ENCODE data around the gene RHBDL3.

The RHBDL3 gene

GRCh38 chr17:32292094-32292493, 26.5 kb downstream of the RHBDL3 start:
- Histone ChIP-seq H3K27me3 (replicated peaks; ENCODE audit: insufficient read depth, low read length) (no peaks in the 10 kb centered on the region), H3K27ac (ENCODE audit: low read length) (no peak overlapping the region), H3K9me3 (replicated peaks; ENCODE audit: insufficient read depth, low read length) (no peaks in the 10 kb centered on the region), H3K4me1 (ENCODE audit: low read length) (no peaks in the 10 kb centered on the region), H3K4me2 (ENCODE audit: low read depth, low read length) (no peak overlapping the region), H4K20me1 (ENCODE audit: insufficient read depth, low read length) (no peaks in the 10 kb centered on the region), H3K9ac (ENCODE audit: low read length) (no peak overlapping the region), H2AFZ (ENCODE audit: low read length) (no peak overlapping the region), H3K36me3 (replicated peaks; ENCODE audit: insufficient read depth, low read length) (no peaks in the 10 kb centered on the region), H3K4me3 (ENCODE audit: low read length) (no peak overlapping the region), H3K9me2 (replicated peaks; ENCODE audit: insufficient read depth, low read length) (no peaks in the 10 kb centered on the region), H3K79me2 (ENCODE audit: low read length) (no peaks in the 10 kb centered on the region), H3F3A (ENCODE audit: insufficient read depth, low read length) (no peaks in the 10 kb centered on the region)
- TF ChIP-seq EZH2 (optimal IDR thresholded peaks at IDR 0.05; ENCODE audit: low read depth, low read length) = no peak
- TF ChIP-seq EZH2phosphoT487 (IDR thresholded peaks at IDR 0.05; ENCODE audit: low read length) = no peak
- no peak for TF ChIP-seq CTCF (IDR thresholded peaks at IDR 0.05; ENCODE audit: low read length)
- no peak for DNase-seq

- no peaks in the 10 kb centered on the region for H3K27me3 ChIP-seq (replicated peaks; ENCODE audit: insufficient read depth, low read length)
- DNase-seq = no peak
- no peak overlapping the region for H3K9ac ChIP-seq (ENCODE audit: low read length)
- no peak overlapping the region for H3K4me3 ChIP-seq (ENCODE audit: low read length)
- no peaks in the 10 kb centered on the region for H4K20me1 ChIP-seq (ENCODE audit: insufficient read depth, low read length)
- H3K36me3 ChIP-seq (replicated peaks; ENCODE audit: insufficient read depth, low read length) = no peaks in the 10 kb centered on the region
- no peaks in the 10 kb centered on the region for H3K4me1 ChIP-seq (ENCODE audit: low read length)
- H3K27ac ChIP-seq (ENCODE audit: low read length) = no peak overlapping the region
- no peaks in the 10 kb centered on the region for H3K9me2 ChIP-seq (replicated peaks; ENCODE audit: insufficient read depth, low read length)
- H3F3A ChIP-seq (ENCODE audit: insufficient read depth, low read length) = no peaks in the 10 kb centered on the region
- no peak overlapping the region for H3K4me2 ChIP-seq (ENCODE audit: low read depth, low read length)
- TF ChIP-seq EZH2 (optimal IDR thresholded peaks at IDR 0.05; ENCODE audit: low read depth, low read length) = no peak
- no peak for TF ChIP-seq EZH2phosphoT487 (IDR thresholded peaks at IDR 0.05; ENCODE audit: low read length)
- TF ChIP-seq CTCF (IDR thresholded peaks at IDR 0.05; ENCODE audit: low read length) = no peak
- H3K79me2 ChIP-seq (ENCODE audit: low read length) = no peaks in the 10 kb centered on the region
- no peak overlapping the region for H2AFZ ChIP-seq (ENCODE audit: low read length)
- no peaks in the 10 kb centered on the region for H3K9me3 ChIP-seq (replicated peaks; ENCODE audit: insufficient read depth, low read length)
Measured at GRCh38 chr17:32297424-32297823, 31.8 kb downstream of the RHBDL3 start.

- Histone ChIP-seq H4K20me1 (ENCODE audit: insufficient read depth, low read length) (no peaks in the 10 kb centered on the region), H3K4me2 (ENCODE audit: low read depth, low read length) (no peak overlapping the region), H3K27ac (ENCODE audit: low read length) (no peak overlapping the region), H3K9me3 (replicated peaks; ENCODE audit: insufficient read depth, low read length) (no peaks in the 10 kb centered on the region), H3K4me3 (ENCODE audit: low read length) (no peak overlapping the region), H3K9me2 (replicated peaks; ENCODE audit: insufficient read depth, low read length) (no peaks in the 10 kb centered on the region), H3K36me3 (replicated peaks; ENCODE audit: insufficient read depth, low read length) (no peaks in the 10 kb centered on the region), H3F3A (ENCODE audit: insufficient read depth, low read length) (no peaks in the 10 kb centered on the region), H3K79me2 (ENCODE audit: low read length) (no peaks in the 10 kb centered on the region), H2AFZ (ENCODE audit: low read length) (no peak overlapping the region), H3K4me1 (ENCODE audit: low read length) (no peaks in the 10 kb centered on the region), H3K9ac (ENCODE audit: low read length) (no peak overlapping the region), H3K27me3 (replicated peaks; ENCODE audit: insufficient read depth, low read length) (no peaks in the 10 kb centered on the region)
- DNase-seq = no peak
- TF ChIP-seq CTCF (IDR thresholded peaks at IDR 0.05; ENCODE audit: low read length) (no peak), EZH2phosphoT487 (IDR thresholded peaks at IDR 0.05; ENCODE audit: low read length) (no peak), EZH2 (optimal IDR thresholded peaks at IDR 0.05; ENCODE audit: low read depth, low read length) (no peak)
Measured at GRCh38 chr17:32297860-32298259, 32.2 kb downstream of the RHBDL3 start.
